Measurements from ENCODE around the gene REL.
A peak's percentile ranks its signal among the peaks of the same experiment; 100 is the strongest.
"Not testable (repeated sequence)": the region's sequence is repeated elsewhere in the genome, so short reads cannot be mapped to it uniquely, and the experiment has no call there.

REL gene

GRCh38 chr2:60855989-60856669 is 25.2 kb upstream of the REL start:
- Mint-ChIP-seq H3K4me1 (ENCODE audit: low read depth) (no peaks in the 10 kb centered on the region), H3K36me3 (ENCODE audit: low read depth) (no peaks in the 10 kb centered on the region)
- no peak for DNase-seq

GRCh38 chr2:60857056-60857455 is 24.3 kb upstream of the REL start:
- Mint-ChIP-seq H3K9me3 (no peaks in the 10 kb centered on the region), H3K27me3 (peaks cover 4% of the 10 kb centered on the region), H3K4me3 (no peak overlapping the region), H3K27ac (no peak overlapping the region), H3K4me1 (ENCODE audit: low read depth) (peaks cover 7% of the 10 kb centered on the region), H3K36me3 (ENCODE audit: low read depth) (no peaks in the 10 kb centered on the region)
- DNase-seq = no peak

More at GRCh38 chr2:60855989-60856669, 25.2 kb upstream of the REL start:
- Mint-ChIP-seq H3K27me3 (no peaks in the 10 kb centered on the region), H3K4me3 (no peak overlapping the region), H3K27ac (no peak overlapping the region), H3K9me3 (no peaks in the 10 kb centered on the region)

GRCh38 chr2:60858897-60859311 is 22.5 kb upstream of the REL start:
- Mint-ChIP-seq H3K9me3 (no peaks in the 10 kb centered on the region), H3K36me3 (ENCODE audit: low read depth) (no peaks in the 10 kb centered on the region), H3K4me3 (no peak overlapping the region), H3K27ac (no peak overlapping the region), H3K27me3 (peaks cover 4% of the 10 kb centered on the region), H3K4me1 (ENCODE audit: low read depth) (peaks cover 17% of the 10 kb centered on the region)
- no peak for DNase-seq

GRCh38 chr2:60861736-60862135 is 19.6 kb upstream of the REL start:
- Mint-ChIP-seq H3K4me3 (no peak overlapping the region), H3K4me1 (ENCODE audit: low read depth) (peaks cover 17% of the 10 kb centered on the region), H3K9me3 (peaks cover 10% of the 10 kb centered on the region), H3K27me3 (peaks cover 4% of the 10 kb centered on the region), H3K36me3 (ENCODE audit: low read depth) (no peaks in the 10 kb centered on the region), H3K27ac (peak overlapping the region; percentile 67)
- no peak for DNase-seq

- no peak overlapping the region for H3K27ac Mint-ChIP-seq
Observed at GRCh38 chr2:60862642-60863041, 18.7 kb upstream of the REL start.

GRCh38 chr2:60865361-60865760 is 16.0 kb upstream of the REL start:
- H3K27ac Mint-ChIP-seq, H3K27me3 Mint-ChIP-seq, H3K4me3 Mint-ChIP-seq, DNase-seq: not testable (repeated sequence)
- Mint-ChIP-seq H3K36me3 (ENCODE audit: low read depth) (peaks cover 18% of the 10 kb centered on the region), H3K9me3 (peaks cover 26% of the 10 kb centered on the region), H3K4me1 (ENCODE audit: low read depth) (peaks cover 37% of the 10 kb centered on the region)

More at GRCh38 chr2:60862642-60863041, 18.7 kb upstream of the REL start:
- peaks cover 7% of the 10 kb centered on the region for H3K36me3 Mint-ChIP-seq (ENCODE audit: low read depth)
- H3K4me1 Mint-ChIP-seq (ENCODE audit: low read depth) = peaks cover 24% of the 10 kb centered on the region
- H3K4me3 Mint-ChIP-seq = no peak overlapping the region
- peaks cover 16% of the 10 kb centered on the region for H3K9me3 Mint-ChIP-seq
- H3K27me3 Mint-ChIP-seq = peaks cover 4% of the 10 kb centered on the region
- no peak for DNase-seq

GRCh38 chr2:60867007-60867406 is 14.4 kb upstream of the REL start:
- peaks cover 32% of the 10 kb centered on the region for H3K4me1 Mint-ChIP-seq (ENCODE audit: low read depth)
- peaks cover 18% of the 10 kb centered on the region for H3K36me3 Mint-ChIP-seq (ENCODE audit: low read depth)
- DNase-seq = no peak
- H3K27me3 Mint-ChIP-seq = no peaks in the 10 kb centered on the region
- H3K4me3 Mint-ChIP-seq = no peak overlapping the region
- H3K9me3 Mint-ChIP-seq = peaks cover 26% of the 10 kb centered on the region
- H3K27ac Mint-ChIP-seq = peak overlapping the region; percentile 51

- peaks cover 18% of the 10 kb centered on the region for H3K36me3 Mint-ChIP-seq (ENCODE audit: low read depth)
- no peaks in the 10 kb centered on the region for H3K27me3 Mint-ChIP-seq
- peaks cover 33% of the 10 kb centered on the region for H3K4me1 Mint-ChIP-seq (ENCODE audit: low read depth)
- H3K27ac Mint-ChIP-seq = peak overlapping the region; percentile 85
- no peak overlapping the region for H3K4me3 Mint-ChIP-seq
- peaks cover 26% of the 10 kb centered on the region for H3K9me3 Mint-ChIP-seq
- DNase-seq = no peak
Observed at GRCh38 chr2:60867848-60868247, 13.5 kb upstream of the REL start.

GRCh38 chr2:60868589-60869273 is 12.6 kb upstream of the REL start:
- Mint-ChIP-seq H3K4me1 (ENCODE audit: low read depth) (peaks cover 37% of the 10 kb centered on the region), H3K9me3 (peaks cover 26% of the 10 kb centered on the region), H3K36me3 (ENCODE audit: low read depth) (peaks cover 18% of the 10 kb centered on the region), H3K27me3 (no peaks in the 10 kb centered on the region), H3K4me3 (no peak overlapping the region), H3K27ac (peak overlapping the region; percentile 57)
- no peak for DNase-seq

- H3K27me3 Mint-ChIP-seq = no peaks in the 10 kb centered on the region
- peaks cover 12% of the 10 kb centered on the region for H3K36me3 Mint-ChIP-seq (ENCODE audit: low read depth)
- H3K27ac Mint-ChIP-seq = peak overlapping the region; percentile 91
- peaks cover 41% of the 10 kb centered on the region for H3K4me1 Mint-ChIP-seq (ENCODE audit: low read depth)
- H3K9me3 Mint-ChIP-seq = peaks cover 10% of the 10 kb centered on the region
- no peak overlapping the region for H3K4me3 Mint-ChIP-seq
- DNase-seq = no peak
Observed at GRCh38 chr2:60872510-60872928, 8.9 kb upstream of the REL start.

- peak overlapping the region; percentile 91 for H3K27ac Mint-ChIP-seq
- H3K4me1 Mint-ChIP-seq (ENCODE audit: low read depth) = peaks cover 33% of the 10 kb centered on the region
- no peaks in the 10 kb centered on the region for H3K27me3 Mint-ChIP-seq
- H3K4me3 Mint-ChIP-seq = peak overlapping the region; percentile 25
- peaks cover 4% of the 10 kb centered on the region for H3K9me3 Mint-ChIP-seq
- peaks cover 5% of the 10 kb centered on the region for H3K36me3 Mint-ChIP-seq (ENCODE audit: low read depth)
- DNase-seq = no peak
Observed at GRCh38 chr2:60873381-60873780, 8.0 kb upstream of the REL start.

GRCh38 chr2:60875520-60875919 is 5.9 kb upstream of the REL start:
- Mint-ChIP-seq H3K4me1 (ENCODE audit: low read depth) (peaks cover 39% of the 10 kb centered on the region), H3K27ac (no peak overlapping the region), H3K9me3 (no peaks in the 10 kb centered on the region), H3K36me3 (ENCODE audit: low read depth) (no peaks in the 10 kb centered on the region), H3K27me3 (no peaks in the 10 kb centered on the region), H3K4me3 (no peak overlapping the region)
- DNase-seq = no peak

- H3K4me3 Mint-ChIP-seq = peak overlapping the region; percentile 97
- H3K9me3 Mint-ChIP-seq = no peaks in the 10 kb centered on the region
- H3K4me1 Mint-ChIP-seq (ENCODE audit: low read depth) = peaks cover 27% of the 10 kb centered on the region
- peaks cover 36% of the 10 kb centered on the region for H3K36me3 Mint-ChIP-seq (ENCODE audit: low read depth)
- H3K27ac Mint-ChIP-seq = peak overlapping the region; percentile 96
- no peak for DNase-seq
- H3K27me3 Mint-ChIP-seq = no peaks in the 10 kb centered on the region
Observed at GRCh38 chr2:60880643-60881046, 729 bp upstream of the REL start.

- H3K9me3 Mint-ChIP-seq = no peaks in the 10 kb centered on the region
- H3K27ac Mint-ChIP-seq = peak overlapping the region; percentile 96
- peaks cover 44% of the 10 kb centered on the region for H3K4me1 Mint-ChIP-seq (ENCODE audit: low read depth)
- H3K36me3 Mint-ChIP-seq (ENCODE audit: low read depth) = peaks cover 53% of the 10 kb centered on the region
- DNase-seq = peak; percentile 43
- peak overlapping the region; percentile 97 for H3K4me3 Mint-ChIP-seq
- no peaks in the 10 kb centered on the region for H3K27me3 Mint-ChIP-seq
Observed at GRCh38 chr2:60882971-60883753, 1.8 kb downstream of the REL start.

Measured in activated T-cell treated with anti-CD3 and anti-CD28 coated beads, Interleukin-2, amount 50 U/mL, for 24 hours (primary cell).